GM19463 (cell line): ENCODE data around the gene SLC30A4.
"Not testable (repeated sequence)": the region's sequence is repeated elsewhere in the genome, so short reads cannot be mapped to it uniquely, and the experiment has no call there.

Experiments used
- ATAC-seq: cut with Tn5 transposase; IDR thresholded peaks from one replicate; pipeline ENCODE4 v1.9.1; 2021; ENCODE audit warnings: mild to moderate bottlenecking, moderate library complexity; ENCODE audit not compliant: unreplicated experiment

Gene SLC30A4

GRCh38 chr15:45522328-45523165, at the start of gene SLC30A4:
Gene SLC30A4 (minus strand): TSS chr15:45522755. CDS start chr15:45522354, 401 bp downstream.
- peak; percentile 83 for ATAC-seq

- peak; percentile 83 for ATAC-seq
Observed at GRCh38 chr15:45555934-45556608, 33.5 kb upstream of the SLC30A4 start.

GRCh38 chr15:45551676-45552075, 29.1 kb upstream of the SLC30A4 start:
- no peak for ATAC-seq

GRCh38 chr15:45550436-45550835, 27.9 kb upstream of the SLC30A4 start:
- no peak for ATAC-seq

GRCh38 chr15:45549541-45550220, 27.1 kb upstream of the SLC30A4 start:
- no peak for ATAC-seq

GRCh38 chr15:45548753-45549520, 26.4 kb upstream of the SLC30A4 start:
- no peak for ATAC-seq

GRCh38 chr15:45546789-45547188, 24.2 kb upstream of the SLC30A4 start:
- ATAC-seq: no peak

GRCh38 chr15:45544266-45545023, 21.9 kb upstream of the SLC30A4 start:
- ATAC-seq: peak; percentile 60

GRCh38 chr15:45543051-45543450, 20.5 kb upstream of the SLC30A4 start:
- ATAC-seq: no peak

- no peak for ATAC-seq
Observed at GRCh38 chr15:45540531-45540930, 18.0 kb upstream of the SLC30A4 start.

- no peak for ATAC-seq
Observed at GRCh38 chr15:45539680-45540079, 17.1 kb upstream of the SLC30A4 start.

- ATAC-seq: no peak
Observed at GRCh38 chr15:45536934-45537333, 14.4 kb upstream of the SLC30A4 start.

GRCh38 chr15:45535486-45536042, 13.0 kb upstream of the SLC30A4 start:
- ATAC-seq: no peak

GRCh38 chr15:45534821-45535220, 12.3 kb upstream of the SLC30A4 start:
- no peak for ATAC-seq

- ATAC-seq: not testable (repeated sequence)
Observed at GRCh38 chr15:45532892-45533291, 10.3 kb upstream of the SLC30A4 start.

GRCh38 chr15:45529613-45530012, 7.1 kb upstream of the SLC30A4 start:
- no peak for ATAC-seq

- ATAC-seq: no peak
Observed at GRCh38 chr15:45527086-45527485, 4.5 kb upstream of the SLC30A4 start.

GRCh38 chr15:45523166-45523460, 558 bp upstream of the SLC30A4 start:
- no peak for ATAC-seq

- ATAC-seq: no peak
Observed at GRCh38 chr15:45521596-45522327, 793 bp downstream of the SLC30A4 start.
